ENCODE measurements around the gene RAB31. TPM values are rescaled to one million over a fixed set of nuclear protein-coding genes. Genes with fewer than 3 reads are reported as not detected.

Gene RAB31
- polyA plus RNA-seq, 1 donor (not counting 4 experiments of a cell fraction or from before 2014, with no cell fraction given): 47.0 TPM

DNA sequence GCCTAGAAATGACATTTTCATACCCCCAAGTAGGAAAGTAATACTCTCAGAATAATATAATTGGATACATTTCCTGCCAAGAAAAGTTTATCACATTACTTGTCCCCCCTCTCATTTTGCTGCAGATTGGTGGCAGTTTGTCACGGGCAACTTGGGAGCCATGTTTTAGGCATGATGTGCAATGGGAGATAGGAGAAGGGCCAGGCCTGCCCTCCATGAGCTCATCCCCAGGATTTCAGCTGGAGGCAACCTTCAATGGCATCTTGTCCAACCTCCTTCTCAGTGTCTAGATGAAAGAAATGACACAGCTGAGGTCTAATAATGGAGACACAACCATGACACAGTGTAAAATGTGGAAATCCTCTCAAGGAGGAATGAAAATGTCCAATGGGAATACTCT lies 11.4 kb upstream of the RAB31 start:
- H3K4me2 ChIP-seq (ENCODE audit: control insufficient read depth, extremely low read depth, insufficient read depth, low read depth, low read length): no peak overlapping the region
- H3K9ac ChIP-seq (ENCODE audit: control insufficient read depth, extremely low read depth, insufficient read depth, low read length): no peak overlapping the region
- H3K27me3 ChIP-seq (ENCODE audit: control insufficient read depth, extremely low read depth, insufficient read depth, low read length): no peaks in the 10 kb centered on the region
- H4K20me1 ChIP-seq (ENCODE audit: control insufficient read depth, extremely low read depth, insufficient read depth, low read length): no peaks in the 10 kb centered on the region
- dilution Hi-C loops (cut with MboI; ENCODE audit: extremely low pct_ligation_motif_present, low sequenced_read_pairs): no loop called here
- H3K9me1 ChIP-seq (ENCODE audit: control insufficient read depth, extremely low read depth, insufficient read depth, low read length): peaks cover 2% of the 10 kb centered on the region
- no peaks in the 10 kb centered on the region for H3K9me3 ChIP-seq (ENCODE audit: control insufficient read depth, low read depth, low read length)
- DNase-seq (ENCODE audit: low read depth, low spot score): no peak
- no peak overlapping the region for H3K27ac ChIP-seq (ENCODE audit: control insufficient read depth, insufficient read depth, low read length)
- H3K4me1 ChIP-seq (ENCODE audit: control insufficient read depth, extremely low read depth, insufficient read depth, low read length): peaks cover under 1% of the 10 kb centered on the region
- no peak overlapping the region for H3K4me3 ChIP-seq (ENCODE audit: control insufficient read depth in 2 of 3, extremely low read depth in 1 of 3, insufficient read depth in 2 of 3, low read depth in 1 of 3, low read length in 3 of 3)
- no peak for FAIRE-seq
- no peaks in the 10 kb centered on the region for H3K36me3 ChIP-seq (ENCODE audit: control insufficient read depth in 2 of 2, extremely low read depth in 1 of 2, insufficient read depth in 2 of 2, low read length in 2 of 2)
- no peaks in the 10 kb centered on the region for H3K79me2 ChIP-seq (ENCODE audit: control insufficient read depth, insufficient read depth, low read length)
- TF ChIP-seq, protein P1, sequence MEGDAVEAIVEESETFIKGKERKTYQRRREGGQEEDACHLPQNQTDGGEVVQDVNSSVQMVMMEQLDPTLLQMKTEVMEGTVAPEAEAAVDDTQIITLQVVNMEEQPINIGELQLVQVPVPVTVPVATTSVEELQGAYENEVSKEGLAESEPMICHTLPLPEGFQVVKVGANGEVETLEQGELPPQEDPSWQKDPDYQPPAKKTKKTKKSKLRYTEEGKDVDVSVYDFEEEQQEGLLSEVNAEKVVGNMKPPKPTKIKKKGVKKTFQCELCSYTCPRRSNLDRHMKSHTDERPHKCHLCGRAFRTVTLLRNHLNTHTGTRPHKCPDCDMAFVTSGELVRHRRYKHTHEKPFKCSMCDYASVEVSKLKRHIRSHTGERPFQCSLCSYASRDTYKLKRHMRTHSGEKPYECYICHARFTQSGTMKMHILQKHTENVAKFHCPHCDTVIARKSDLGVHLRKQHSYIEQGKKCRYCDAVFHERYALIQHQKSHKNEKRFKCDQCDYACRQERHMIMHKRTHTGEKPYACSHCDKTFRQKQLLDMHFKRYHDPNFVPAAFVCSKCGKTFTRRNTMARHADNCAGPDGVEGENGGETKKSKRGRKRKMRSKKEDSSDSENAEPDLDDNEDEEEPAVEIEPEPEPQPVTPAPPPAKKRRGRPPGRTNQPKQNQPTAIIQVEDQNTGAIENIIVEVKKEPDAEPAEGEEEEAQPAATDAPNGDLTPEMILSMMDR (optimal IDR thresholded peaks at IDR 0.05 in 1 of 3, IDR thresholded peaks at IDR 0.05 in 1 of 3, conservative IDR thresholded peaks at IDR 0.05 in 1 of 3; ENCODE audit: extremely low read depth in 1 of 3, insufficient read depth in 2 of 3, low read length in 3 of 3): no peak
- no peak for TF ChIP-seq EZH2 (IDR thresholded peaks at IDR 0.05; ENCODE audit: low read length)
- H2AFZ ChIP-seq (ENCODE audit: control insufficient read depth, low read length): no peak overlapping the region

DNA sequence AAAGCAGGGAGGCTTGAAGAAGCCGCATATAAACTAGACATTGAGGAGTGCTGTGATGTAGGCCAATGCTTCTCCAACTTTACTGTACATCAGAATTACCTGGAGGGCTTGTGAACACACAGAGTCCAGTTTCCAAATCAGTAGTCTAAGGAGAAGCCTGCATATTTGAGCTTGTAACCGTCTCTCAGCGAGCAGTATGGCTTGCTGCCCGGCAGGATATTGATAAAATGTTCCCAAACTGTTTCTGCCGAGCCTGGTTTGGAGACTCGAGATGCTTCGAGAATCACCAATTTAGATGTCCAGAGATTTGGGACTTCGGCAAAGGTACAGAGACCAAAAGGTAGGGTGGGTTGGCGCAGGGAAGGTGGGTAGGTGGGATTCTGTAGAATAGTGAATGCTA lies 11.0 kb upstream of the RAB31 start:
- TF ChIP-seq, protein P1 (optimal IDR thresholded peaks at IDR 0.05 in 1 of 3, IDR thresholded peaks at IDR 0.05 in 1 of 3, conservative IDR thresholded peaks at IDR 0.05 in 1 of 3; ENCODE audit: extremely low read depth in 1 of 3, insufficient read depth in 2 of 3, low read length in 3 of 3): no peak
- no peak for TF ChIP-seq EZH2 (IDR thresholded peaks at IDR 0.05; ENCODE audit: low read length)
- Histone ChIP-seq H3K79me2 (ENCODE audit: control insufficient read depth, insufficient read depth, low read length) (no peaks in the 10 kb centered on the region), H3K9ac (ENCODE audit: control insufficient read depth, extremely low read depth, insufficient read depth, low read length) (no peak overlapping the region), H3K4me1 (ENCODE audit: control insufficient read depth, extremely low read depth, insufficient read depth, low read length) (peaks cover 2% of the 10 kb centered on the region), H3K36me3 (ENCODE audit: control insufficient read depth in 2 of 2, extremely low read depth in 1 of 2, insufficient read depth in 2 of 2, low read length in 2 of 2) (no peaks in the 10 kb centered on the region), H3K27me3 (ENCODE audit: control insufficient read depth, extremely low read depth, insufficient read depth, low read length) (no peaks in the 10 kb centered on the region), H2AFZ (ENCODE audit: control insufficient read depth, low read length) (no peak overlapping the region), H3K4me2 (ENCODE audit: control insufficient read depth, extremely low read depth, insufficient read depth, low read depth, low read length) (no peak overlapping the region), H3K9me3 (ENCODE audit: control insufficient read depth, low read depth, low read length) (no peaks in the 10 kb centered on the region), H3K27ac (ENCODE audit: control insufficient read depth, insufficient read depth, low read length) (no peak overlapping the region), H3K9me1 (ENCODE audit: control insufficient read depth, extremely low read depth, insufficient read depth, low read length) (peaks cover 2% of the 10 kb centered on the region), H4K20me1 (ENCODE audit: control insufficient read depth, extremely low read depth, insufficient read depth, low read length) (no peaks in the 10 kb centered on the region), H3K4me3 (ENCODE audit: control insufficient read depth in 2 of 3, extremely low read depth in 1 of 3, insufficient read depth in 2 of 3, low read depth in 1 of 3, low read length in 3 of 3) (no peak overlapping the region)
- DNase-seq (ENCODE audit: low read depth, low spot score) (no peak), FAIRE-seq (no peak)
- dilution Hi-C loops (cut with MboI; ENCODE audit: extremely low pct_ligation_motif_present, low sequenced_read_pairs): no loop called here

Measured in keratinocyte (primary cell).